Kidney tubule cell (primary cell): ENCODE measurements around the gene OR2T10.
A peak's percentile ranks its signal among the peaks of the same experiment; 100 is the strongest.
"Not testable (repeated sequence)": the region's sequence is repeated elsewhere in the genome, so short reads cannot be mapped to it uniquely, and the experiment has no call there.

Experiments used
- DNase-seq: peaks from one replicate; pipeline ENCODE4 v3.0.0-alpha.2; 2018; ENCODE audit warnings: low spot score

Gene OR2T10, protein sequence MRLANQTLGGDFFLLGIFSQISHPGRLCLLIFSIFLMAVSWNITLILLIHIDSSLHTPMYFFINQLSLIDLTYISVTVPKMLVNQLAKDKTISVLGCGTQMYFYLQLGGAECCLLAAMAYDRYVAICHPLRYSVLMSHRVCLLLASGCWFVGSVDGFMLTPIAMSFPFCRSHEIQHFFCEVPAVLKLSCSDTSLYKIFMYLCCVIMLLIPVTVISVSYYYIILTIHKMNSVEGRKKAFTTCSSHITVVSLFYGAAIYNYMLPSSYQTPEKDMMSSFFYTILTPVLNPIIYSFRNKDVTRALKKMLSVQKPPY

DNA sequence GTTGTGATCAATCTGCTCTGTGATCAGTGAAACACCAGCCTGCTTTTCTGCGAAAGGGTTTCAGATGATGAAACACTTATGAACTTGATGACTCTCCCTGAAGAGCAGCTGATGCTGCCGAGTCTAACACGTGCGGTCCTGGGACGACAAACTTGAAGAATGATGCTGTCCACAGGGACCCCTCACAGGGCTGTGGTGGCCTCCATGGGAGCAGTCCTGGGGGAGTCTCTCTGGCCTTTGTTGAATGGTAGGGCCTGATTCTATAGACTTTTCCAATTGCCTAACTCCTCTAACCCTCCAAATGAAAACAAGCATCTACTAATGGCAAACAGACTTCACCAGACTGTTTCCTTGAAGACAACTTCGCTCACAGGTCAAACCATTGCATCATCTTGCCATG, at the start of gene OR2T10:
TSS of gene OR2T10 (minus strand) at position 112 of the 400 bp plus-strand sequence. CDS start 3,932 bp downstream, outside the sequence.
- DNase-seq: no peak

DNA sequence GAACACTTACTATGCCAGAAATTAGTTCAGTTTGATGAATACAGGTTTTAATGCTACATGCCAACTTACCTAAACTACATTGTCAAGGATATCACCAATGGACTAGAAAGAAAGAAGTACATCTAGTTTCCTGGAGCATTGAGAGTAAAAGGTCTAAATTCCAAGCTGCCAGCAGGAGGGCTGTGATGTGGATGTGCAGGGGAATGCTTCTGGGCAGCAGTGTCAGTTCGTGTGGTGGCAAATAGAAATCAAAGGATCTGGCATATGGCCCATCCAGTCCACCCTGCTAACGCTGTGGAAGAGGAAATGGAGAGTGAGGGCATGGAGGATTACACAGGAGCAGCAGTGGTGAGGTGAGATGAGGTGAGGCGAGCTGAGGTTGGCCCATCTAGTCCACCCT, 47.7 kb upstream of the OR2T10 start, which contains the start of gene OR2T35:
TSS of gene OR2T35 (minus strand) at position 101 of the 400 bp plus-strand sequence. CDS start 6,020 bp downstream, outside the sequence.
- not testable (repeated sequence) for DNase-seq

DNA sequence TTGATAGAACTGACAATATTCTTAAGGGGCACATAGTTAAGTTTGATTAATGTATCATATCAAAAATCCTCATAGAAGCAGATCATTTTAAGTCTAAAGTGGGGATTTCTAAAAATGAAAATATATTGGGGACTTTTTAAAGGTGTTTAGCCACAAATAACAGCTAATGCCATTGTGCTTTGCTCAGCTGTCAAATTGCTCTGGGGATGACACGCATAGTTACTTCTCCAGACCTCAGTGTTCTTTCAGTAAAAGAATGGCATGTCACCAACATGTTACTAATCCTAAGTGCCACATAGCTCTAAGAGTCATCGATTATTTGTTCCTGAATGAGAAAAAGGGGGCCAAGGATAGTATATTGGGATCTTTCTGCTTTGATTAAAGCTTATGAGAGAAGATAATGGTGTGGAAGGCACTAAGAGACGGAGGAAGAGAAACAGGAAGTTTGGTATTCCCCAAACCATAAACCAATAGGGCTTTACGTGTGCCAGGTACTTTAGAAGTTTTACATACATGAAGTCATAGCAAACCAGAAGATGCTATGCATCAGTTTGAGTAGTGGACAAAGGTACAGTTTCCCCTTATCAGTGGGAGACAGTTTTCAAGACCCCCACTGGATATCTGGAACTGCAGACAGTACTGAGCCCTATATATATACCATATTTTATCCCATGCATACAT, 45.6 kb upstream of the OR2T10 start:
- DNase-seq: not testable (repeated sequence)

DNA sequence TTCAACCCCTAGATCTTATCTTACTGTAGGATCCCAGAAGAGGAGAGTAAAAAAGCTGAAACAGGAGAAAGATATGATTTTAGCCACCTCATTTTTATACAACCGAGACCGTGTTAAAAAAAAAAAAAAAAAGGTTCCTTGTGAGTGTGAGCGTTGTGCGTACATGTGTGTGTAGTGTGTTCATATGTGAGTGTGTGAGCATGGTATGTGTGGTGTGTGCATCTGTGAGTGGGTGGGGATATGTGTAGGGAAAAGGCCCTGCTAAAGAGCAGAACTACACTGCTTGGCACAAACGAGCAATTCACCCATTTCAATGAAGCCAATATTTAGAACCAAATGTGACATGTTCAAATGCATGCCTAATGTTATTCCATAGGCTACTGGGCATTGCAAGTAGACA, 44.1 kb upstream of the OR2T10 start:
- DNase-seq: not testable (repeated sequence)

DNA sequence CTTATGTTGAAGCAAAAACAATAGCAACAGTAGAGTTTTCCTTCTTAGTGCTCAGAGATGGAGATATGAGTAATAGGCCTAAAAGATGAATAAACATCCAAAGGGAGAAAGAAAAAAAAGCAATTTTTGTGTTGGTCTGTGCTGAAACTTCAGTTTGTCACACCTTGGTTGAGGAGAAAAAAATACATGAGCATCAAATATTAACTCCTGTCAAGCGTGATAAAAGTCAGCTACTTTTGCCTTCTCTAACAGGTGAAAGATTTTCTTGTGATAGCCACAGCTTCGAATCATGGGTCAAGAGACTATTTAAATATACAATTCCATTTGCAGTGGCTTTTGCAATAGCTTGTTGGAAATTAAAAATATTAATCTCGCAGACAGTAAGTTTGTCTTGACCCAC, 43.4 kb upstream of the OR2T10 start:
- not testable (repeated sequence) for DNase-seq

GRCh38 chr1:248639652-248640051, 42.2 kb upstream of the OR2T10 start:
- not testable (repeated sequence) for DNase-seq

GRCh38 chr1:248636612-248637011, 39.1 kb upstream of the OR2T10 start:
- not testable (repeated sequence) for DNase-seq

- DNase-seq: not testable (repeated sequence)
Observed at GRCh38 chr1:248634991-248635390, 37.5 kb upstream of the OR2T10 start, which contains the start of gene OR2T11. OR2T11 (minus strand) TSS chr1:248635091; CDS start chr1:248627128, 7,963 bp downstream.

GRCh38 chr1:248631354-248632008, 34.0 kb upstream of the OR2T10 start:
- peak; percentile 26 for DNase-seq

DNA sequence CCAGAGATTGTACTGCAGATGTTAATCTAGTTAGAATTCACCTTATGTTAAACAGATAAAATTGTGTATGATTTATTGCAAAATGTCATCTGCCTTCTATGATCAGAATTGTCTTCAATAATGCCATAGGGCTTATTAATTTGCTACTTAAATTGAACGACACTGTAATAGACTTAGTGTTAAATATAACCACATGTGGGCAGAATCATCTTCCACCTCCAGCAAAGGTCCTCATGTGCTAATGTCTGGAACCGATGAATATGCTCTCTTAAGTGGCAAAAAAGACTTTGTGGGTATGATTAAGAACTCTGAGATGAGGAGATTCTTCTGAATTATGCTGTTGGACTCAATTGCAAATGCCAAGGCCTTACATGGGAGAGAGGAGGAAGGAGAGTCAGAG, 33.1 kb upstream of the OR2T10 start:
- DNase-seq: no peak

DNA sequence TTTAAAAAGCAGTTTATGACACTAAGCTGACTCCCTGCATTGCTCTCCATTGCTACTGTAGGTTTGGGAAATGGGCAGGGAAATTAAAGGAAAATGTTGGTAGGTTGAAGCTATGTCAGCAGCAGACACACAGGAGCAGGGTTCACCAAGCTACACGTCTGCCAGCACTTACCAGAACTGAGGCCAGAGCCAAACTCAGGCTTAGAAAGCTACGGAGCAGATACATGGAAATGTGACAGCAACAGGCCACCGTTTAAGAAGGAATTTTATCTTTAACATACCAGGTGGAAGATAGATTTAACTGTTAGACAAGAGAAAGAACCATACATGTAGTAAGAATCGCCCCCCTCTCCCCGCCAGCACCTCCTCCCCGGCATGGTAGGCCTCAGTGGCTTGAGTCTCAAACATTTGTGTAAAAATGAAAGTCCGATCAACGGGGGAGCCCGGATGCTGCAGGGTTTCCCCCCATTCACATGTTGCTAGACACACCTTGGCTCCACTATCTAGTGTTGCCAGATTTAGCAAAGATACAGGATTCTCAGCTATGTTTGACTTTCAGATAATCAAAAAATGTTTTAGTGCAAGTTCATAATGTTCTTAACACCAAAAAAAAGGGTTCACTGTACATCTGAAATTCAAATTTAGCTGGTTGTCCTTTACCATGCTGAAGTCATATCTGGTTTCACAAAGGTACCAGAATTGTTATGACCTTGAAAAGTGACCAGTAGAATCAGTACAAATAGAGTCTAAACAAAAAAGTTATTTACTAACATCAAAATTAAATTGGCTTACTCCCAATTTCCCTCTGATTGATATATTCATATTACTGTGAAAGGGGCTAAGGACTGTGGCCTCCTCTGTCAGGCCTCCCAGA, 30.7 kb upstream of the OR2T10 start:
- DNase-seq: no peak

DNA sequence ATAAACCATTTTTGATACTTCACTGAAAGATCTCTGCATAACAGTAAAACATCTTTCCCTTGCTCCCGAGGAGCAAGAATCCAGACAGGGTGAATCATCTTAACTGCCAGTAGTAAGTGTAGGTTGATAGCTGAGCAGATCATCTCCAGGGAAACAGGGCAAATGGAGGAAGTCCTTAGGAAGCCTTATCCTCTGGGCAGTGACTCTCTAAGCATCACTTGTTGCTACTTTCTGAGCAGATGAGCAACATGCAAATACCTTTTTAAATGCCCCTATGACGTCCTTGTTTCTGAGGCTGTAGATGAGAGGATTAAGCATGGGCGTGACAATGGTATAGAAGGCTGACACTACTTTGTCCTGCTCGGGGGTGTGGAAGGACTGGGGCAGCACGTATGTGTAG, 28.5 kb upstream of the OR2T10 start:
- no peak for DNase-seq

DNA sequence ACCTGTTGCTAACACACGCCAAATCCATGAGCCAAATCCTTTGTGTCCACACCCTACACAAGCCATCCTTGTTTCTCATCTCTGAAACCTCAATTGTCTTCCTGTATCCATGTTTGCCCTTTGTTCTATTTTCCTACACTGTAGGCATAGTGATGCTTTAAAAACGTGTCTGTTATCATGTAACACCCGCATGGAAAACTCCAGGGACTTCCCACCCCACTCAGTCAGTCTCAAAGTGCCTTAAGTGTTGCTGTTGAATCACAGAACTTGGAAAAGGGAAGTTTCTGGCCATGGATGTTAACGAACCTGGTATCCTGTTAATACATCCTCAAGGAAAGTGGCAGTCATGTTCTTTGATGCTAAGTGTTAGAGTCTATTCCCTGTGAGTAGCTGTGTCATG, 27.7 kb upstream of the OR2T10 start:
- no peak for DNase-seq

- peak; percentile 60 for DNase-seq
Observed at GRCh38 chr1:248622570-248623001, 25.1 kb upstream of the OR2T10 start.

GRCh38 chr1:248621770-248622169, 24.3 kb upstream of the OR2T10 start:
- no peak for DNase-seq

GRCh38 chr1:248618878-248619277, 21.4 kb upstream of the OR2T10 start:
- peak; percentile 56 for DNase-seq

- DNase-seq: no peak
Observed at GRCh38 chr1:248618119-248618518, 20.6 kb upstream of the OR2T10 start.

- DNase-seq: no peak
Observed at GRCh38 chr1:248613742-248614141, 16.2 kb upstream of the OR2T10 start.

DNA sequence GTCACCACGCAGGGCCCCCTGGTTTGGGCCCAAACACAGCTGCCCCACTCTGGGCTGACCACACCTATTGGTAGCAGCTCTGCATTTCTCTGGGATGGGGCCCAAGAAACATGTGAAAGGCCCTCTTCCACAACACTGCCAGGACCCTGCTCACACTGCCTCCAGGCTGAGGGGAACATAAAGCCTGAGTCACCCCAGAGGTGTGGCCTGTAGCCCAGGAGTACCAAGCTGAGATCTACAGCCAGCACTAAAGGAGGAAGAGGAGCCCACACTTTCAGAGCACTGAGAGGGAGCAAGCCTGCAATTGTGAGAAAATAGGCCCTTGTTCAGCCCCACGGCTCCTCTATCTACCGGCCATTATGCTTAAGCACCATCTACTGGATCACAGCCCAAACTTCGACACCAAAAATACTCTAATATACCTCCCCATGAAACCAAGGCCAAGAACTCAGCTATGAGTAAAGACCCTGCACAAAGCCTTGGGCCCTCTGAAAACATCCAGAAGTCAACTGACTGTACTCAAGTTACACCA, 14.4 kb upstream of the OR2T10 start:
- DNase-seq: peak; percentile 31

DNA sequence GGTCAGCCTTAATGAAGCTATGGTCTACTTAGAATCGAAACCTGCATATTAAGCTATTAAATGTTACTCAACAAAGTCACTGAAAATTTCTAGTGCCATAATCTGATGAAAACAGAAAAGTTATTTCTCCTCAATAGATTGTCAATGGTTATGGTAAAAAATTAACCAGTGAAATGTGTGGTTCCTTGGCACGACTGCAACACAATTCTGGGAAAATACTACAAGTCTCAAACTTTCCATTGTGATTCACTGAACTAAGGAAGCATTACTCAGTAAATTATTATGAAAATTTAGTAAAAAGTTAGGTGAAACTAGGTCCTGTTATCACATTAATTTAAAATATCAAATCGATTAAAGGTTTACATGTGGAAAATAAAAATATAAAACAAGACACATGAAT, 12.8 kb upstream of the OR2T10 start:
- DNase-seq: peak; percentile 13

DNA sequence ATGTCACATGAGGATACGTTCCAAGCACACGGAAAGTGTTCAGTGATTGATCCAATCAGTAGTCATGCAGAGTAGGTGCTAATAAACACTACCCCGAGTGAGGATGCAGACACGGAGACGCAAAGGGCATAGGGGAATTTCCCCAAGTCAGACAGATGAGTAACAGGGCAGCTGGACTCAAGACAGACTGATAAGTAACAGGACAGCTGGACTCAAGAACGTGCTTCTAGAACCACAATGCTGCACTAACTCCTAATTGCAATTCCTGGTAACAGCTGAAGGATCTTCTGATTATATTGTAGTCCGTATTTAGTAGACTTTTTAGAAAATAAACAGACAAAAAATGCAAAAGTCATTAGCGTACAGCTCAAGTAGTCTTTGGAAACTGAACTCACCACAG, 1.9 kb upstream of the OR2T10 start:
- peak; percentile 28 for DNase-seq
